ENCODE results near the gene CMTM1. TPM values are rescaled to one million over a fixed set of nuclear protein-coding genes. Genes with fewer than 3 reads are reported as not detected.
A peak's percentile ranks its signal among the peaks of the same experiment; 100 is the strongest.

CMTM1 gene
- total RNA-seq, 1 experiment from 2014 or later: 4.1 TPM

GRCh38 chr16:66529475-66529874, 36.8 kb upstream of the CMTM1 start:
- Histone ChIP-seq H3K4me3 (no peak overlapping the region), H3K36me3 (no peaks in the 10 kb centered on the region; the same call in 1 of the 2 replicates), H3K9me3 (no peaks in the 10 kb centered on the region), H3K27me3 (no peaks in the 10 kb centered on the region)
- no peak for DNase-seq

GRCh38 chr16:66534376-66534799, 31.9 kb upstream of the CMTM1 start:
- no peak overlapping the region for H3K4me3 ChIP-seq
- H3K9me3 ChIP-seq: no peaks in the 10 kb centered on the region
- no peaks in the 10 kb centered on the region for H3K27me3 ChIP-seq
- DNase-seq: no peak
- H3K36me3 ChIP-seq: no peaks in the 10 kb centered on the region

- Histone ChIP-seq H3K9me3 (no peaks in the 10 kb centered on the region), H3K27me3 (no peaks in the 10 kb centered on the region), H3K36me3 (no peaks in the 10 kb centered on the region), H3K4me3 (no peak overlapping the region)
- no peak for DNase-seq
Observed at GRCh38 chr16:66536525-66536924, 29.7 kb upstream of the CMTM1 start.

DNA sequence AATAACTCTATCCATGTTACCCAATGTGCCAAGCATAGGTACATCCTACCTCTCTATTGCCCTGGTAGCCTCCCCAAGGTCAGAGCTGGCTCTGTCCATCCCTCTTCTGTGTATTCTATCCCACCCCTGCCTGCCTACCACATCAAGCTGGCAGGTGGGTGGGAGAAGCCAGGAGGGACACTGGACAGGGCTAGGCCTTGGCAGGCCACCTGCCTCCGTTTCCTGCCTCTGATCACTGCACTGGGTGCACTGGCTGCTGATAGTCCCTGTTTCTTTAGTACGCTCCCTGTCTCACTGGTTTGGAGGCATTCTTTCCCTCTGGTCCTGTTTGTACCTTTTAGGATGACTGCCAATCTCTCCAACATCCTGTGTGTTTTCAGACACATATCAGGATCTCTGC, 29.0 kb upstream of the CMTM1 start:
- no peaks in the 10 kb centered on the region for H3K27me3 ChIP-seq
- no peak overlapping the region for H3K4me3 ChIP-seq
- H3K36me3 ChIP-seq: no peaks in the 10 kb centered on the region
- DNase-seq: no peak
- no peaks in the 10 kb centered on the region for H3K9me3 ChIP-seq

DNA sequence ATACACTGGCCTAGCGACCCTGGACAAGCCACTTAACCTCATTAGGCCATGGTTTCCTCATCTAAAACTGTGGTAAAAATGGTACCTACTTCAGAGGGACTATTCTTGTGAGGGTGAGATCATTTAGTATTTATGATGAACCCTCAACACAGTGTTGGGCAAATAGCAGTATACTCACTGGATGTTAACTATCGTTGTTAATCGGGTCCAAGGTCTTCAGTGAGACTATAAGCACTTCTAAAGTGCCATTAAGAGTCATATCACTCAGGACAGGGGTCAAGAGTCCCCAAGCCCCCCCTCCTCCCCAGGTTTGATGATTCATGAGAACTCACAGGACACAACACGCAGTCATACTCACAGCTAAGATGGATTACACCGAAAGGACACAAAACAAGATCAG, 27.3 kb upstream of the CMTM1 start:
- H3K27me3 ChIP-seq: no peaks in the 10 kb centered on the region
- no peaks in the 10 kb centered on the region for H3K36me3 ChIP-seq
- no peak overlapping the region for H3K4me3 ChIP-seq
- no peaks in the 10 kb centered on the region for H3K9me3 ChIP-seq
- DNase-seq: no peak

- Histone ChIP-seq H3K36me3 (no peaks in the 10 kb centered on the region), H3K27me3 (no peaks in the 10 kb centered on the region), H3K4me3 (no peak overlapping the region), H3K9me3 (no peaks in the 10 kb centered on the region)
- no peak for DNase-seq
Observed at GRCh38 chr16:66539623-66540469, 26.4 kb upstream of the CMTM1 start.

DNA sequence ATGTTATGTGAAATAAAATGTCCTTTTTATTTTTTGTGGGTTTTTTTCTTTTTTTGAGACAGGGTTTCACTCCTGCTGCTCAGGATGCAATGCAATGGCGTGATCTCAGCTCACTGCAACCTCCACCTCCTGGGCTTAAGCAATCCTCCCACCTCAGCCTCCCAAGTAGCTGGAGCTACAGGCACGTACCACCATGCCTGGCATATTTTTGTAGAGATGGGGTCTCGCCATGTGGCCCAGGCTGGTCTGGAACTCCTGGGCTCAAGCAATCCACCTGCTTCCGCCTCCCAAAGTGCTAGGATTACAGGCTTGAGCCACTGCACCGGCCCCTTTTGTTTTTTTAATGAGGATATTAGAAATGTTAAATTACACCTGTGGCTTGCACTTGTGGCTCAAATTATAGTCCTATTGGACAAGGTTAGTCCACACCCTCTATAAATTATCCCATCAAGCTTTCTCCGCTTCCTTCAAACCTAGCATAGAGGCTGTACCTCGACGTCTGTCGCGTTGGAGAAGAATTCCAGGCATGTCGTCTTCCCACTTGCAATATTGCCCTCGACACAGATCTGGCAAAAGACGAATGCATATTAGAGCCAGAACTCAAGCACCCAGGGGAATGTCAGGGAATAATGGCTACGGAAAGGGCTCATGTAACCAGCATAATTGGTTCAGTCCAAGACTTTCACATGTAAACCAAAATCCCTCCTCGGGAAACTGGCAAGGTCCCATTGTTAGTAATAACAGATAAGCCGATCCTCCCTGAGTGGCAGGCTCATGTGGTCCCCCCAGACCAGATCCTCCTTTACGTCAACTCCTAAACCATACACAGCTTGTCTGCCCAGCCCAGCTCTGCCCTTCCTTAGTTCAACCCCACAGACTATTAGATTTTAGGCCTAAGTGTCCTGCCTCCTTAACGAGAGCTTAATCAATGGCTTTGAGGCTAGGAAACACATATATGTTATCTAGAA, 24.6 kb upstream of the CMTM1 start:
- H3K4me3 ChIP-seq: no peak overlapping the region
- no peaks in the 10 kb centered on the region for H3K36me3 ChIP-seq

GRCh38 chr16:66542396-66542795, 23.8 kb upstream of the CMTM1 start:
- Histone ChIP-seq H3K27me3 (no peaks in the 10 kb centered on the region), H3K9me3 (no peaks in the 10 kb centered on the region), H3K36me3 (no peaks in the 10 kb centered on the region), H3K4me3 (no peak overlapping the region)
- DNase-seq: no peak

More for the DNA sequence above, 24.6 kb upstream of the CMTM1 start:
- no peak for DNase-seq
- no peaks in the 10 kb centered on the region for H3K9me3 ChIP-seq
- H3K27me3 ChIP-seq: no peaks in the 10 kb centered on the region

GRCh38 chr16:66543541-66543940, 22.7 kb upstream of the CMTM1 start:
- Histone ChIP-seq H3K4me3 (no peak overlapping the region), H3K9me3 (no peaks in the 10 kb centered on the region), H3K36me3 (no peaks in the 10 kb centered on the region), H3K27me3 (no peaks in the 10 kb centered on the region)
- DNase-seq: no peak

GRCh38 chr16:66544016-66544757, 22.1 kb upstream of the CMTM1 start:
- no peaks in the 10 kb centered on the region for H3K9me3 ChIP-seq

DNA sequence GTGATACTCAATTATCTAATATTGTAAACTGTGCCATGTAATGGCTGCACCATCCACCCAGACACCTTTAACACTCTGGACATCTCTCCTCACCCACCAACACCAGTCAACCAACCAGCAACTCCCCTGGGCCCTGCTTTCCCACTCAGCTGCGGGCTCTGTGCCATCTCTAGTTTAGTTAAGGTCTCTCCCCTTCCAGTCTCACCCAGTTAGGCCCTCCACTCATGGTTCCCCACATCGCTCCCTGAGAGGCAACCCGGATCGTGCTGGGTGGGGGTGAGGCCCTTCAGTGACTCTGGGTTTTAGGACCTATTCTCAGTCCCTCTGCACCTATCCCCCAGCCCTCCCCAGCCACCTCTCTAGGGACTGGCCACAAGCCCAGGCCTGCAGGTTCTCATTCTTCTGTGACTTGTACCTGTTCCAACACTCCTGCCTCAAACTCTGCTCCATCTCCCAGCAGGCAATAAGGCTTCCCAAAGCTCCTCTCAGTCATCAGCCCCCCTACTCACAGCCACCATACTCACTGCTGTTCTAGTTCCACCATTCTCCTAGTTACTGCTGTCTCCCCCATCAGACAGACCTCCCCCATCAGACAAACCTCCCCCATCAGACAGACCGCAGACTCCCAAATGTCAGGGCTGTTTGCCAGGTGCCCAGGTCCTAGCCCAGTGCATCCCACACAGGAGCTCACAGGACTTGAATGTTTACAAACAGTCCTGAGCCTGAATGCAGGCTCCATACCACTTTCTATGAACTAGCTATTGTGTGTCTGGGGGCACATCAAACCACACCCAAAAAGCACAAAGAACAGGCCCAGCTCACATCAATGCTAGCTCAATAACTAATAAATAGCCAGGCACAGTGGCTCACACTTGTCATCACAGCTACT, 18.9 kb upstream of the CMTM1 start:
- no peaks in the 10 kb centered on the region for H3K27me3 ChIP-seq
- H3K36me3 ChIP-seq: no peaks in the 10 kb centered on the region
- no peak overlapping the region for H3K4me3 ChIP-seq
- H3K9me3 ChIP-seq: no peaks in the 10 kb centered on the region
- DNase-seq: no peak

More at GRCh38 chr16:66544016-66544757, 22.1 kb upstream of the CMTM1 start:
- Histone ChIP-seq H3K27me3 (no peaks in the 10 kb centered on the region), H3K36me3 (no peaks in the 10 kb centered on the region), H3K4me3 (no peak overlapping the region)
- no peak for DNase-seq

DNA sequence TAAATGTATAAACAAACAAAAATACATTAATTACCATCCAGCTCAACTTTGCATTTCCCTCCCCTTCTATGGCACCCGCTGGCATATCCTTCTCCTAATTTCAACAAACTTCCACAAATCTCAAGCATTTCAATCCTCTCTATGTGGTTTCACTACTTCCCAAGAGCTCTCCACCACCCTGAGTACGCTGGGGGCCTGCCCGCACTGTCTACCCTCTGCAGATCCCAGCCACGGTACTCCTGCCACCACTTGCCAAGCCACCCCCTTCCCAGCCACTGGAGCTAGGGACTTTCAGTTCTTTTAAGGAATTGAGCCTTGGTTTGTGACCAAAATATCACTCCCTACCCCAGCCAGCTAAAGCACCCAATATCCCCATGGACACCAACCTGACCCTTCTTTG, 18.2 kb upstream of the CMTM1 start:
- H3K9me3 ChIP-seq: no peaks in the 10 kb centered on the region
- H3K4me3 ChIP-seq: no peak overlapping the region
- H3K36me3 ChIP-seq: no peaks in the 10 kb centered on the region
- no peak for DNase-seq
- no peaks in the 10 kb centered on the region for H3K27me3 ChIP-seq

DNA sequence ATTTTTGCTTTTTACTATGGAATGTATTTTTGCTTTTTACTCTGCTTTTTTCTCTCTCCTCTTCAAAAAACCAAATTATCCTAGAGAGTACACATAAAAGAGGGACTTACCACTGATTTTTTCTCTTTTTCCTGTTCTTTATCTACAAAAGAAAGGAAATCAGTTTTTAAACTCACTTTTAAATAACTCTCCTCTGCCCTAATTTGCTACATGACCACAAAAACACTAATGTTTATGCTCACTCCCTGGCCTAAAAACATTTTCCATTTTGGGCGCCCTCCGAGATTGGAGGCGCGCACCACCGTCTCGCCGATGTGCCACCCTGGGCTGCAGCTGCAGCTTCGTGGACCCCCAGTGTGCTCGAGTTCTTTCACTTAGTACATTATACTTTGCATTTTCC, 17.4 kb upstream of the CMTM1 start:
- H3K9me3 ChIP-seq: no peaks in the 10 kb centered on the region
- no peaks in the 10 kb centered on the region for H3K27me3 ChIP-seq
- H3K4me3 ChIP-seq: peak overlapping the region; percentile 59
- no peak for DNase-seq
- no peaks in the 10 kb centered on the region for H3K36me3 ChIP-seq

DNA sequence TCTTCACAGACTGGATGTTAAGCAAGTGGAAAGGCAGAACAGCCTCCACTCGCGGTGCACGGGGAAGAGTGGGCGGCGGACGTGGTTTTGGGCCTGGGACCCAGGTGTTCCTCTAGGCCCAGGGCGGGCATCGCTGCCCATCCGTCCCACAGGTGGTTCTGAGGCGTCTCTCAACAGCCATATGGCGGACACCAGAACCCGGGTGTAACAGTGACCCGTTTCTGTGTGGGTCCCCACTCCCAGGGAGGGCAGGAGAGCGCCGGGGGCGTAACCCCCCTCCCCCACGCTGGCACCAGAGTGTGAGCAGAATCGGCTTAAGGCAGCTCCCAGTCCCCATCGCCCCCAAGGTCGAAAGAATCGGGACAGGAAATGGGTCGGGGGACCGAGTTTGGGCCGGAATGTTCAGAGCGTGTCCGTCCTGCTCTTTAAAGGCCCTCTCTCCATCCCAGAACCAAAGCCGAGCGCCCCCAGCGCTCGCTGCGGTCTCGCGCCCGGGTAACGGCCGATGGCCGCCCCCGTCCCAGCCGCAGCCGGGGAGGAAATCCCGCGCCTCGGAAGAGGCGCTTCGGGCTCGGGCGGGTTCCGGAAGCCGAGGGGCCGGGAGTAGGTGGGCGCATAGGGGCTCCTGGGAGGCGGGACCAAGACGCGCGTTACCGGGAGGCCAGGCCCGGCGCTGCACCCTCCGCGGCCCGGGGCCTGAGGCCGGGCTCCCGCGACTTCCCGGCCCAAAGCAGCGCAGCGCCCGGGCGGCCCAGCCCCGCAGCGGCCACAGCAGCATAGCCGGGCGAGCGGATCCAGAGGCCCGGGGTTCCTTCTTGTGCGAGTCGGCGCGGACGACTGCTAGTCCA, 16.7 kb upstream of the CMTM1 start, which contains the start of gene TK2:
Gene TK2, minus strand, starts transcription at position 839 of the 848 bp plus-strand sequence. Its CDS starts 61 bp downstream, at position 778.
- peak; percentile 56 for DNase-seq
- Histone ChIP-seq H3K4me3 (peak within 1 kb of the TSS; percentile 59), H3K36me3 (no peaks in the 10 kb centered on the region; the same call in 1 of the 2 replicates), H3K9me3 (no peaks in the 10 kb centered on the region), H3K27me3 (no peaks in the 10 kb centered on the region)

DNA sequence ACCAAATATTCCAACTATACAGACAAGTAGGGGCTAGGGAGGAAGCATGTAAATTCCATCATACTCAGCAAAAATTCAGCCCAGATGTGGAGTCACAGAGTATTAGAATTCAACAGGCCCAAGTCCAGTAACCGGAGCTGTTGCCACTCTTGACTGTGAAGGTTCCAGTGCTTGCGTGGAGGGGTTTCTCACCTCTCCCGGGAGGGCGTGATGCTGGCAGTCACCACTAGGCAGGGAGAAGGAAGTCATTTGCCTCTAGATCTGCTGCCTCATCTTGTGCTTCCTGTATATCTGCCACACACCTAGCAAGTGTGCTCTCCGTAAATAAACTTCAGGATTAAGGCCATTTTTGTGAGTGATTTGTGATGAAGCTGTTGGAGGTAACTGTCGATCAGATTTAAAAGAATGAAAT, 14.9 kb upstream of the CMTM1 start:
- DNase-seq: peak; percentile 57

More for the DNA sequence above, 14.9 kb upstream of the CMTM1 start:
- Histone ChIP-seq H3K4me3 (no peak overlapping the region), H3K36me3 (no peaks in the 10 kb centered on the region; the same call in 1 of the 2 replicates), H3K27me3 (no peaks in the 10 kb centered on the region), H3K9me3 (no peaks in the 10 kb centered on the region)
